Heart left ventricle (tissue), 13 donors: ENCODE results near the gene THEM5.

ENCODE experiments used
- POLR2A ChIP-seq, 2 donors: fragments of 450-650 bp; IDR thresholded peaks; one replicate each; pipeline ENCODE4 v1.6.1; 2017; ENCODE audit warnings: antibody characterized with exemption in 2 of 2, mild to moderate bottlenecking in 2 of 2, moderate library complexity in 2 of 2
- TF ChIP-seq, protein P1 (sequence below), 12 donors: fragments of 200-600 bp; sonication (generic) in 4 of 12; IDR thresholded peaks; one replicate each; pipeline versions ENCODE4 v1.5.0 to v1.8.0; 2018 to 2022; ENCODE audit warnings: antibody characterized with exemption in 12 of 12, mild to moderate bottlenecking in 5 of 12
- donor health status: ischemic (EF 13 %, LVEDD 7.1; RV severe dilation, severe dysfunction).
- donor health status: DM: no; HTN: yes; CAD: no.
- donor health status: DM: no; HTN: no; CAD: no.
- donor health status: ischemic (EF 25% LVEDD 6.9; RV normal size, moderate dysfunction).
- donor health status: ischemic (EF 25% LVEDD 5.7; RV mildly dilated, moderate dysfunction).
- donor health status: ischemic (EF 35%, LVEDD 5.7; RV mildly dilated, moderate dysfunction).
- donor health status: nonischemic (EF 11% LVEDD 7.7; RV severe dilation, severe dysfunction).
- donor health status: DM: yes; HTN: yes; CAD: no.
- donor health status: PGD.
- donor health status: ischemic (EF 29% LVEDD 5.4; RV normal size, mild dysfunction).
- donor health status: nonischemic (EF 23%, LVEDD 6.1; RV moderate dilation, normal function).

GRCh38 chr1:151891512-151891911, 38.0 kb upstream of the THEM5 start:
- no peak for TF ChIP-seq POLR2A (IDR thresholded peaks at IDR 0.05)
- TF ChIP-seq, protein P1, sequence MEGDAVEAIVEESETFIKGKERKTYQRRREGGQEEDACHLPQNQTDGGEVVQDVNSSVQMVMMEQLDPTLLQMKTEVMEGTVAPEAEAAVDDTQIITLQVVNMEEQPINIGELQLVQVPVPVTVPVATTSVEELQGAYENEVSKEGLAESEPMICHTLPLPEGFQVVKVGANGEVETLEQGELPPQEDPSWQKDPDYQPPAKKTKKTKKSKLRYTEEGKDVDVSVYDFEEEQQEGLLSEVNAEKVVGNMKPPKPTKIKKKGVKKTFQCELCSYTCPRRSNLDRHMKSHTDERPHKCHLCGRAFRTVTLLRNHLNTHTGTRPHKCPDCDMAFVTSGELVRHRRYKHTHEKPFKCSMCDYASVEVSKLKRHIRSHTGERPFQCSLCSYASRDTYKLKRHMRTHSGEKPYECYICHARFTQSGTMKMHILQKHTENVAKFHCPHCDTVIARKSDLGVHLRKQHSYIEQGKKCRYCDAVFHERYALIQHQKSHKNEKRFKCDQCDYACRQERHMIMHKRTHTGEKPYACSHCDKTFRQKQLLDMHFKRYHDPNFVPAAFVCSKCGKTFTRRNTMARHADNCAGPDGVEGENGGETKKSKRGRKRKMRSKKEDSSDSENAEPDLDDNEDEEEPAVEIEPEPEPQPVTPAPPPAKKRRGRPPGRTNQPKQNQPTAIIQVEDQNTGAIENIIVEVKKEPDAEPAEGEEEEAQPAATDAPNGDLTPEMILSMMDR (IDR thresholded peaks at IDR 0.05) = no peak
